Mesendoderm (in vitro differentiated cells): ENCODE measurements around the gene LGMN.

Source experiments
- DNase-seq: peaks from one replicate; pipeline ENCODE4 v3.0.0; 2013
- H2AK5ac ChIP-seq: 2 replicates; pipeline ENCODE4 v1.6.1; 2013; ENCODE audit warnings: low read length, inconsistent platforms
- H2BK120ac ChIP-seq: 2 replicates; pipeline ENCODE4 v1.6.1; 2013; ENCODE audit warnings: low read depth, mild to moderate bottlenecking, low read length, moderate library complexity, mixed read lengths
- H2BK15ac ChIP-seq: replicated peaks from 2 replicates; pipeline ENCODE4 v1.6.1; 2013; ENCODE audit warnings: low read depth, mild to moderate bottlenecking, moderate library complexity
- H2BK5ac ChIP-seq: 2 replicates; pipeline ENCODE4 v1.6.1; 2013; ENCODE audit warnings: low read length, inconsistent platforms
- H3K18ac ChIP-seq: 2 replicates; pipeline ENCODE4 v1.6.1; 2013; ENCODE audit warnings: mild to moderate bottlenecking, low read length, mixed read lengths
- H3K23ac ChIP-seq: one replicate; pipeline ENCODE4 v1.6.1; 2013; ENCODE audit warnings: low read length
- H3K27ac ChIP-seq: 2 replicates; pipeline ENCODE4 v1.5.1; 2013; ENCODE audit warnings: low read depth, mild to moderate bottlenecking, inconsistent platforms, low read length, moderate library complexity
- H3K27me3 ChIP-seq: 2 replicates; pipeline ENCODE4 v1.6.1; 2013; ENCODE audit warnings: low read length, control low read depth, mild to moderate bottlenecking, inconsistent platforms; ENCODE audit not compliant: insufficient read depth, poor library complexity
- H3K36me3 ChIP-seq: 2 replicates; pipeline ENCODE4 v1.6.1; 2013; ENCODE audit warnings: low read length, inconsistent platforms; ENCODE audit not compliant: control insufficient read depth, insufficient read depth
- H3K4ac ChIP-seq: one replicate; pipeline ENCODE4 v1.6.1; 2013; ENCODE audit warnings: low read depth, mild to moderate bottlenecking, low read length, moderate library complexity
- H3K4me1 ChIP-seq: 2 replicates; pipeline ENCODE4 v1.6.1; 2013; ENCODE audit warnings: low read depth, low read length, inconsistent platforms; ENCODE audit not compliant: control insufficient read depth
- H3K4me2 ChIP-seq: 2 replicates; pipeline ENCODE4 v1.6.1; 2013; ENCODE audit warnings: low read length
- H3K4me3 ChIP-seq: 2 replicates; pipeline ENCODE4 v1.5.1; 2013; ENCODE audit warnings: mild to moderate bottlenecking, low read length
- H3K56ac ChIP-seq: one replicate; pipeline ENCODE4 v1.6.1; 2013; ENCODE audit warnings: low read length
- H3K79me1 ChIP-seq: 2 replicates; pipeline ENCODE4 v1.6.1; 2013; ENCODE audit warnings: low read length, inconsistent platforms
- H3K79me2 ChIP-seq: 2 replicates; pipeline ENCODE4 v1.6.1; 2013; ENCODE audit warnings: mild to moderate bottlenecking, low read length; ENCODE audit not compliant: control insufficient read depth, insufficient read depth
- H3K9ac ChIP-seq: 2 replicates; pipeline ENCODE4 v1.6.1; 2013; ENCODE audit warnings: low read length, inconsistent platforms
- H4K5ac ChIP-seq: one replicate; pipeline ENCODE4 v1.6.1; 2013; ENCODE audit warnings: low read length
- H4K8ac ChIP-seq: one replicate; pipeline ENCODE4 v1.6.1; 2013; ENCODE audit warnings: low read depth, mild to moderate bottlenecking, control low read depth, low read length, moderate library complexity
- WGBS: extraction: QIAGEN DNeasy Blood & Tissue Kit; methylation state at CpG from one replicate; pipeline ENCODE4 v1.1.7; 2013; ENCODE audit warnings: low lambda C conversion rate, missing lambda C conversion rate; ENCODE audit not compliant: insufficient coverage; ENCODE audit errors: extremely low coverage; 5-methylcytosine and 5-hydroxymethylcytosine counted together

Gene LGMN

GRCh38 chr14:92688434-92689375 lies 59.7 kb downstream of the LGMN start:
- H3K79me2 ChIP-seq: no peaks in the 10 kb centered on the region
- H3K18ac ChIP-seq: no peak overlapping the region
- no peak overlapping the region for H2AK5ac ChIP-seq
- DNase-seq: no peak
- H3K4ac ChIP-seq: no peak overlapping the region
- no peak overlapping the region for H3K56ac ChIP-seq
- H4K5ac ChIP-seq: no peak overlapping the region
- H4K8ac ChIP-seq: no peak overlapping the region
- H2BK120ac ChIP-seq: no peak overlapping the region
- no peaks in the 10 kb centered on the region for H3K27me3 ChIP-seq
- no peak overlapping the region for H2BK15ac ChIP-seq
- no peaks in the 10 kb centered on the region for H3K79me1 ChIP-seq
- no peak overlapping the region for H3K9ac ChIP-seq
- no peak overlapping the region for H3K4me3 ChIP-seq
- no peak overlapping the region for H2BK5ac ChIP-seq
- no peaks in the 10 kb centered on the region for H3K36me3 ChIP-seq
- WGBS: no CpG with 5 or more reads among the region's 30 CpGs
- H3K4me2 ChIP-seq: no peak overlapping the region
- H3K4me1 ChIP-seq: no peaks in the 10 kb centered on the region
- H3K27ac ChIP-seq: no peak overlapping the region
- H3K23ac ChIP-seq: no peak overlapping the region

GRCh38 chr14:92687681-92688433 lies 60.6 kb downstream of the LGMN start:
- DNase-seq: peak; percentile 44
- H4K8ac ChIP-seq: no peak overlapping the region
- no peak overlapping the region for H3K23ac ChIP-seq
- no peak overlapping the region for H2BK5ac ChIP-seq
- H2AK5ac ChIP-seq: no peak overlapping the region
- H3K27me3 ChIP-seq: no peaks in the 10 kb centered on the region
- H3K18ac ChIP-seq: no peak overlapping the region
- peak overlapping the region; percentile 51 for H3K9ac ChIP-seq
- WGBS: no CpG with 5 or more reads among the region's 80 CpGs
- H3K4me3 ChIP-seq: peak overlapping the region; percentile 22
- H3K36me3 ChIP-seq: no peaks in the 10 kb centered on the region
- H3K4me2 ChIP-seq: peak overlapping the region; percentile 67
- H2BK120ac ChIP-seq: no peak overlapping the region
- no peaks in the 10 kb centered on the region for H3K79me1 ChIP-seq
- no peak overlapping the region for H2BK15ac ChIP-seq
- H4K5ac ChIP-seq: no peak overlapping the region
- H3K4me1 ChIP-seq: no peaks in the 10 kb centered on the region
- H3K79me2 ChIP-seq: no peaks in the 10 kb centered on the region
- peak overlapping the region; percentile 78 for H3K56ac ChIP-seq
- H3K4ac ChIP-seq: no peak overlapping the region
- no peak overlapping the region for H3K27ac ChIP-seq

GRCh38 chr14:92686900-92687427 lies 61.5 kb downstream of the LGMN start:
- Histone ChIP-seq H3K27me3 (no peaks in the 10 kb centered on the region), H3K18ac (no peak overlapping the region), H3K36me3 (no peaks in the 10 kb centered on the region), H3K9ac (peak overlapping the region; percentile 64), H4K8ac (no peak overlapping the region), H3K79me1 (no peaks in the 10 kb centered on the region), H3K4me2 (peak overlapping the region; percentile 81), H3K79me2 (no peaks in the 10 kb centered on the region), H3K4me3 (no peak overlapping the region), H3K56ac (peak overlapping the region; percentile 85), H3K27ac (no peak overlapping the region), H2BK15ac (no peak overlapping the region), H3K4ac (no peak overlapping the region), H2BK120ac (no peak overlapping the region), H2AK5ac (no peak overlapping the region), H4K5ac (no peak overlapping the region), H3K23ac (no peak overlapping the region), H2BK5ac (no peak overlapping the region), H3K4me1 (no peaks in the 10 kb centered on the region)
- WGBS: no CpG with 5 or more reads among the region's 45 CpGs
- DNase-seq: peak; percentile 91

DNA sequence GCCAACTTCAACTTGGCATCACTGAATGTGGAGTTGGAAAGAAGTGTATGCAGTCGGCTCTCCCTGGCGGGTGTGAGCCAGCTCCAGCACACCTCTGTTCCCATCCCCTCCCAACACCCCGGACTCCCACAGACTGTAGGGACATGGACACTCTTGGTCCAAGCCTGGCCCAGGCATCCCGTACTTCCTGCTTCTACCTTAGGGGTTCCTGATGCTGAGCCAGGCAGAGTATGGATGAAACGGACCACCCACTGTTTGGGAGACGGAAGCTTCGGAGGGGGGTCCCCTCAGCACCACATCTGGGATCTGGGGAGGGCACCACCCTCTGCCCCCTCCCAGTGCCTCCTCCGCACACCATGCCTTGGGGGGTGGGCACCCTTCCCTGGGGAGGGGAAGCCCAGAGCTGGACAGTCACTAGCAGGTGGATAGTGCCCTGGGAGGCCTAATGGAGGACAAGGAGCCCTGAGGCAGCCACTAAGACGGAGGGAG lies 62.0 kb downstream of the LGMN start:
- H3K23ac ChIP-seq: no peak overlapping the region
- H3K4ac ChIP-seq: no peak overlapping the region

GRCh38 chr14:92685784-92686355 lies 62.6 kb downstream of the LGMN start:
- H2BK120ac ChIP-seq: no peak overlapping the region
- no peaks in the 10 kb centered on the region for H3K36me3 ChIP-seq
- no peak overlapping the region for H2BK5ac ChIP-seq
- WGBS: no CpG with 5 or more reads among the region's 4 CpGs
- no peak overlapping the region for H3K9ac ChIP-seq
- H3K27me3 ChIP-seq: no peaks in the 10 kb centered on the region
- no peak overlapping the region for H3K27ac ChIP-seq
- H2BK15ac ChIP-seq: no peak overlapping the region
- H3K18ac ChIP-seq: no peak overlapping the region
- no peak overlapping the region for H3K4me2 ChIP-seq
- no peak overlapping the region for H3K4ac ChIP-seq
- no peaks in the 10 kb centered on the region for H3K4me1 ChIP-seq
- H3K23ac ChIP-seq: no peak overlapping the region
- H3K79me2 ChIP-seq: no peaks in the 10 kb centered on the region
- no peak overlapping the region for H3K56ac ChIP-seq
- DNase-seq: no peak
- no peaks in the 10 kb centered on the region for H3K79me1 ChIP-seq
- H2AK5ac ChIP-seq: no peak overlapping the region
- no peak overlapping the region for H4K8ac ChIP-seq
- no peak overlapping the region for H4K5ac ChIP-seq
- H3K4me3 ChIP-seq: no peak overlapping the region

More for the DNA sequence above, 62.0 kb downstream of the LGMN start:
- Histone ChIP-seq H3K79me1 (no peaks in the 10 kb centered on the region), H3K9ac (no peak overlapping the region), H2BK120ac (no peak overlapping the region), H3K4me1 (no peaks in the 10 kb centered on the region), H3K36me3 (no peaks in the 10 kb centered on the region), H2BK15ac (no peak overlapping the region), H3K18ac (no peak overlapping the region), H2BK5ac (no peak overlapping the region), H3K4me2 (no peak overlapping the region), H3K27me3 (no peaks in the 10 kb centered on the region), H3K56ac (no peak overlapping the region), H3K79me2 (no peaks in the 10 kb centered on the region), H2AK5ac (no peak overlapping the region), H4K8ac (no peak overlapping the region), H4K5ac (no peak overlapping the region), H3K27ac (no peak overlapping the region), H3K4me3 (no peak overlapping the region)
- no peak for DNase-seq
- WGBS: no CpG with 5 or more reads among the region's 9 CpGs
